GM23248 (cell line): ENCODE measurements around the gene MARF1. TPM values are rescaled to one million over a fixed set of nuclear protein-coding genes. Genes with fewer than 3 reads are reported as not detected.

Experiments
- DNase-seq: peaks from one replicate; pipeline ENCODE4 v3.0.0-alpha.2; 2015
- H2AFZ ChIP-seq: fragments of 200-600 bp; sonication (generic); 2 replicates; pipeline ENCODE4 v1.6.1; 2016; ENCODE audit warnings: antibody characterized with exemption
- H3F3A ChIP-seq: fragments of 200-600 bp; sonication (generic); 2 replicates; pipeline ENCODE4 v1.6.1; 2016; ENCODE audit warnings: mild to moderate bottlenecking, antibody characterized with exemption, mixed run types; ENCODE audit not compliant: insufficient read depth
- H3K27ac ChIP-seq: fragments of 200-600 bp; sonication (generic); 2 replicates; pipeline ENCODE4 v1.5.1; 2016; ENCODE audit warnings: mild to moderate bottlenecking
- H3K27me3 ChIP-seq: fragments of 200-600 bp; sonication (generic); replicated peaks from 2 replicates; pipeline ENCODE4 v1.6.1; 2016; ENCODE audit warnings: mild to moderate bottlenecking; ENCODE audit not compliant: insufficient read depth
- H3K36me3 ChIP-seq: fragments of 200-600 bp; sonication (generic); 2 replicates; pipeline ENCODE4 v1.6.1; 2016; ENCODE audit warnings: low read depth, mild to moderate bottlenecking
- H3K4me1 ChIP-seq: fragments of 200-600 bp; sonication (generic); 2 replicates; pipeline ENCODE4 v1.6.1; 2016; ENCODE audit warnings: mild to moderate bottlenecking; ENCODE audit not compliant: insufficient read depth
- H3K4me2 ChIP-seq: fragments of 200-600 bp; sonication (generic); one replicate; pipeline ENCODE4 v1.6.1; 2016; ENCODE audit warnings: mild to moderate bottlenecking; ENCODE audit not compliant: unreplicated experiment
- H3K4me3 ChIP-seq: fragments of 200-600 bp; sonication (generic); 2 replicates; pipeline ENCODE4 v1.5.1; 2016; ENCODE audit warnings: mild to moderate bottlenecking
- H3K79me2 ChIP-seq: fragments of 200-600 bp; sonication (generic); 2 replicates; pipeline ENCODE4 v1.6.1; 2016; ENCODE audit warnings: mild to moderate bottlenecking; ENCODE audit not compliant: insufficient read depth
- H3K9ac ChIP-seq: fragments of 200-600 bp; sonication (generic); 2 replicates; pipeline ENCODE4 v1.6.1; 2016; ENCODE audit warnings: mild to moderate bottlenecking
- H3K9me2 ChIP-seq: fragments of 200-600 bp; sonication (generic); 2 replicates; pipeline ENCODE4 v1.6.1; 2016; ENCODE audit warnings: mixed run types, mild to moderate bottlenecking, moderate library complexity; ENCODE audit not compliant: insufficient read depth
- H3K9me3 ChIP-seq: fragments of 200-600 bp; sonication (generic); one replicate; pipeline ENCODE4 v1.6.1; 2017; ENCODE audit warnings: low read depth
- H4K20me1 ChIP-seq: fragments of 200-600 bp; sonication (generic); 2 replicates; pipeline ENCODE4 v1.6.0; 2016; ENCODE audit not compliant: insufficient read depth
- EZH2 ChIP-seq: fragments of 200-600 bp; sonication (generic); IDR thresholded peaks from 2 replicates; pipeline ENCODE4 v1.6.1; 2018; ENCODE audit warnings: antibody characterized with exemption, mild to moderate bottlenecking; ENCODE audit not compliant: insufficient read depth, poor library complexity, severe bottlenecking
- EZH2phosphoT487 ChIP-seq: fragments of 200-600 bp; sonication (generic); IDR thresholded peaks from 2 replicates; pipeline ENCODE4 v1.6.1; 2018; ENCODE audit warnings: antibody characterized with exemption, moderate library complexity, mild to moderate bottlenecking, low read depth; ENCODE audit not compliant: insufficient read depth
- WGBS, 2 experiments: methylation state at CpG; one replicate each; pipeline ENCODE4 v1.1.6; 2015 to 2017; ENCODE audit warnings: low lambda C conversion rate in 2 of 2, low coverage in 1 of 2; ENCODE audit errors: missing lambda C conversion rate in 2 of 2; 5-methylcytosine and 5-hydroxymethylcytosine counted together
- in situ Hi-C: fragments of 300-500 bp; cut with MboI; formaldehyde crosslinking; loops from 2 replicates; pipeline ENCODE4 v1.15.0; 2020
- polyA plus RNA-seq: library from polyadenylated mRNA; unstranded; fragments of >200 nt; fragmentation: Nextera tagmentation; extraction: Ambion mirVana; gene quantifications from 2 replicates; pipeline ENCODE4 v1.2.1, GENCODE V29; 2016
- total RNA-seq: library from RNA; depleted of rRNA; stranded (reverse); fragments of >200 nt; shearing (Covaris generic); gene quantifications from 2 replicates; pipeline ENCODE4 v1.2.3, GENCODE V29; 2014

Gene MARF1
- total and polyA plus RNA-seq, 2 experiments from 2014 or later: 9.2 to 20.1 TPM

- in situ Hi-C loops: no loop called here
- no peak overlapping the region for H3K4me3 ChIP-seq
- no peaks in the 10 kb centered on the region for H3K9me2 ChIP-seq
- no peak overlapping the region for H3K9ac ChIP-seq
- no peaks in the 10 kb centered on the region for H3K4me1 ChIP-seq
- no peaks in the 10 kb centered on the region for H3F3A ChIP-seq
- no peak overlapping the region for H3K27ac ChIP-seq
- DNase-seq: no peak
- peaks cover 13% of the 10 kb centered on the region; the same call in 1 of the 2 replicates for H3K79me2 ChIP-seq
- no peaks in the 10 kb centered on the region for H4K20me1 ChIP-seq
- no peaks in the 10 kb centered on the region for H3K27me3 ChIP-seq
- no peak overlapping the region for H3K4me2 ChIP-seq
- H3K36me3 ChIP-seq: peaks cover 68% of the 10 kb centered on the region
- no peak overlapping the region for H2AFZ ChIP-seq
- no peaks in the 10 kb centered on the region for H3K9me3 ChIP-seq
- 94 to 96% methylated on average over 2 of the region's 2 CpGs for WGBS, 2 experiments
- TF ChIP-seq EZH2: no peak
- no peak for TF ChIP-seq EZH2phosphoT487
These were observed 11.1 kb downstream of the MARF1 start for GRCh38 chr16:15631730-15632409.

GRCh38 chr16:15621889-15622288 is 21.1 kb downstream of the MARF1 start:
- H3K4me2 ChIP-seq: no peak overlapping the region
- H3K9me3 ChIP-seq: no peaks in the 10 kb centered on the region
- H4K20me1 ChIP-seq: no peaks in the 10 kb centered on the region
- peaks cover 20% of the 10 kb centered on the region; the same call in 1 of the 2 replicates for H3F3A ChIP-seq
- peaks cover 18% of the 10 kb centered on the region for H3K4me1 ChIP-seq
- DNase-seq: no peak
- H2AFZ ChIP-seq: no peak overlapping the region
- H3K79me2 ChIP-seq: no peaks in the 10 kb centered on the region
- H3K9ac ChIP-seq: no peak overlapping the region
- peaks cover 26% of the 10 kb centered on the region; the same call in 1 of the 2 replicates for H3K36me3 ChIP-seq
- no peak for TF ChIP-seq EZH2phosphoT487
- no peak for TF ChIP-seq EZH2
- H3K27me3 ChIP-seq: no peaks in the 10 kb centered on the region
- no peak overlapping the region for H3K4me3 ChIP-seq
- in situ Hi-C loops: no loop called here
- H3K27ac ChIP-seq: no peak overlapping the region
- 91 to 95% methylated on average over 8 of the region's 8 CpGs for WGBS, 2 experiments
- H3K9me2 ChIP-seq: no peaks in the 10 kb centered on the region

GRCh38 chr16:15621456-15621855 is 21.5 kb downstream of the MARF1 start:
- H3K4me1 ChIP-seq: peaks cover 18% of the 10 kb centered on the region
- H3K4me3 ChIP-seq: no peak overlapping the region
- no peak for DNase-seq
- H3K9ac ChIP-seq: no peak overlapping the region
- H3K36me3 ChIP-seq: peaks cover 26% of the 10 kb centered on the region; the same call in 1 of the 2 replicates
- no peak overlapping the region for H2AFZ ChIP-seq
- no peaks in the 10 kb centered on the region for H3K9me2 ChIP-seq
- in situ Hi-C loops: no loop called here
- TF ChIP-seq EZH2phosphoT487 (no peak), EZH2 (no peak)
- H3K4me2 ChIP-seq: no peak overlapping the region
- no peaks in the 10 kb centered on the region for H3K79me2 ChIP-seq
- no peaks in the 10 kb centered on the region for H3K27me3 ChIP-seq
- 97 to 98% methylated on average over 4 of the region's 4 CpGs for WGBS, 2 experiments
- no peaks in the 10 kb centered on the region for H3K9me3 ChIP-seq
- peaks cover 24% of the 10 kb centered on the region; the same call in 1 of the 2 replicates for H3F3A ChIP-seq
- H3K27ac ChIP-seq: no peak overlapping the region
- H4K20me1 ChIP-seq: no peaks in the 10 kb centered on the region

- WGBS, 2 experiments: 82 to 88% methylated on average over 6 of the region's 6 CpGs
These were observed 22.3 kb downstream of the MARF1 start for GRCh38 chr16:15620611-15621195.

More at GRCh38 chr16:15620611-15621195, 22.3 kb downstream of the MARF1 start:
- Histone ChIP-seq H3K27me3 (no peaks in the 10 kb centered on the region), H3K9ac (no peak overlapping the region), H3K4me1 (peaks cover 18% of the 10 kb centered on the region), H3K4me3 (no peak overlapping the region), H3K9me3 (no peaks in the 10 kb centered on the region), H3K36me3 (peaks cover 26% of the 10 kb centered on the region; the same call in 1 of the 2 replicates), H3K9me2 (no peaks in the 10 kb centered on the region), H3K4me2 (no peak overlapping the region), H3F3A (peaks cover 27% of the 10 kb centered on the region; the same call in 1 of the 2 replicates), H3K79me2 (no peaks in the 10 kb centered on the region), H3K27ac (no peak overlapping the region), H4K20me1 (no peaks in the 10 kb centered on the region), H2AFZ (no peak overlapping the region)
- TF ChIP-seq EZH2: no peak
- no peak for TF ChIP-seq EZH2phosphoT487
- peak; percentile 27 for DNase-seq
- in situ Hi-C loops: no loop called here
